Transverse colon (tissue), 4 donors: Measurements from ENCODE around the gene RAB11FIP3.

Source experiments
- CTCF ChIP-seq, 5 experiments: fragments of 200-600 bp in 3 of 5; fragments of 450-650 bp in 2 of 5; sonication (generic) in 3 of 5; IDR thresholded peaks; 1 replicate in 2 of 5; 2 replicates in 3 of 5; pipeline ENCODE4 v1.5.1; 2016 to 2017; ENCODE audit warnings: antibody characterized with exemption in 5 of 5, inconsistent platforms in 3 of 5, mild to moderate bottlenecking in 2 of 5, moderate library complexity in 1 of 5
- EP300 ChIP-seq: sonication (generic); formaldehyde crosslinking; IDR thresholded peaks from one replicate; pipeline ENCODE4 v1.6.1; 2017; ENCODE audit warnings: antibody characterized with exemption, low read depth
- POLR2AphosphoS5 ChIP-seq, 3 donors: sonication (generic); formaldehyde crosslinking; IDR thresholded peaks; one replicate each; pipeline ENCODE4 v1.6.1; 2016; ENCODE audit warnings: antibody characterized with exemption in 3 of 3

- TF ChIP-seq CTCF (IDR thresholded peaks at IDR 0.05) (no peak), EP300 (peak; percentile 47), POLR2AphosphoS5 (IDR thresholded peaks at IDR 0.05) (peak; percentile 59 to 73 (median 70))
These were observed 1.3 kb upstream of the RAB11FIP3 start for GRCh38 chr16:424033-424622.
